ENCODE measurements around the gene C12orf60.

C12orf60 gene

DNA sequence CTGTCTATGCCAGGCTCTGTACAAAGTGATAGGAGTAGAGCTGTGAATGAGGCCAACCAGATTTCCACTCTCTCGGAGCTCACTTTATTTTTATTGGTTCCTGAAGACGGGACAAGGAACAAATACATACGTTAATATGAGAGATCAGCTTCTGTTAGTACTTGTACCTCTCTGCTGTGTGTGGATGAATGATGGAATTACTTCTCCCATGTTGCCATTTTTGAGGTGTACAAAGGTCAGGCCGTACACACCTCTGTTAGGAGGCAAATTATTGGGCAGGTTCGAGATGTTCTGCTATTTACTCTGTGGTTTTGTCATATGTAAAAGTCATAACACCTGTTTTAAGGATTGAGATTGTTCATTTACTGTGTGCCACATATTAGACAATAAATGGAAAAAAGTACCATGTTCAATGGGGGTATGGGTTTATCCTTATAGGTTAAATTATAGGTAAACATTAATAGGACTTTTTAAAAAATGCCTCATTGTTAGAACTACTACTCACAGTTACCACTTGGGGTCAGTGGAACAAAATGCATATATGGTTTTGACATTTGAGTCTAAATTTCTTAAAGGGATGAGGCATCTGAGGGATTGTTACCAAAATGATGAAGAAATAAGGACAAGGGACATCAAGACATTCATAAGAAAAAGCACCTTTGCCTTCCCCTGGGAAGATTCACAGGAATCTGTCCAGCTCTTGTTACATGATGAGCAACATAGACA is 27.1 kb upstream of the C12orf60 start:
- no peak for DNase-seq (ENCODE audit: low spot score)

DNA sequence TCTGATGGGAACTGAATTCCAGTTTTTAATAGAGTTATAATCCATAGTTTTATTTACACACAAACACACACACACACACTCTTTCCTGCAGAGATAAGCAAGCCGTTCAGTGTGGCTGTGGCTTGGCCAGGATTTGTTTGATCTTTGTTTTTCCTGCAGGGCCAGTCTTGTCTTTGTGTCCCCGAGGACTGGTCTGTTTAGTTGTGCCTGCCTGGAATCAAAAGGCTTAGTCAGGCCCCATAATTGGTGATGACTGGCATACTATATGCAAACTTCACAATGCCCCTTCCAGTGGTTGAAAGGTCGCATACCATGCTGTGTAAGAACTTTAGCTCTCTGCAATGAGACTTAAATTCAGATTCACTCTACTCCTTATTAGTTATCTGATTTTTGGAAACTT is 26.2 kb upstream of the C12orf60 start:
- DNase-seq (ENCODE audit: low spot score): no peak

DNA sequence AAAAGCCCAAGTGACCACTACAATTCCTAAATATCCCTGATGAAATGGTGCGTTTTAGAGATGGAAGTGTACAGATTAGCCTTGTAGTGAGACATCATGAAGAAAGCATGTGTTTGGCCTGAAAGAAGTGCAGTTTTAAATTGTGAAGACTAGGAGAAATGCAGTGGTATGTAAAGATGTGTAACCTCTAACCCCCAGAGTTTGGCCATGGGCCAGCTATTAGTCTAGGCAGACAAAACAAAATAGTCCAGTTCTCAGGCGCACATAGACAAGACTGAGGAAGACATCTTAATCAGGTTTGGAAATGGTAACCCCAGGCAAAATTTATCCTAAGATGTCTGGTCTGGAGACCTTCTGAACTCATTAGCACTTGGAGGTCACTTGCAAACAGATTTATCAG is 23.6 kb upstream of the C12orf60 start:
- DNase-seq (ENCODE audit: low spot score): no peak

DNA sequence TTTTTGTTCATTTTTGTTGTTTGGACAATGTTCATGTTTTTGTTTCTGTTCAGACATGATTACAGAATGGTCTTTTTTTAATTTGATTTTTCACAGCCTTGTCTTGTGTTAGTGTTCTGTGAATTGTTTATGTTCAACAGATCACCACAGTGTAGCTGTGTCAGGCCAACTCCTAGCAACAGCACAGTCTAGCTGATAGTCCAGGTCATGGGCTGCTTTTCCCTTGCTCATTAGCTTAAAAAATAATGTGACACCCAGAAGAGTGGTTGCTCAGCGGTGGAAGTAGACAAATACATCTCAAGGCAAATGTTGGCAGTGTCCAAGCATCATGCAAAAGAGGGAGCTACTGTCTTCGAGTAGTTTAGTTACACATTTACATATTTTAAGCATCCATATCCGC is 22.6 kb upstream of the C12orf60 start:
- no peak for DNase-seq (ENCODE audit: low spot score)

DNA sequence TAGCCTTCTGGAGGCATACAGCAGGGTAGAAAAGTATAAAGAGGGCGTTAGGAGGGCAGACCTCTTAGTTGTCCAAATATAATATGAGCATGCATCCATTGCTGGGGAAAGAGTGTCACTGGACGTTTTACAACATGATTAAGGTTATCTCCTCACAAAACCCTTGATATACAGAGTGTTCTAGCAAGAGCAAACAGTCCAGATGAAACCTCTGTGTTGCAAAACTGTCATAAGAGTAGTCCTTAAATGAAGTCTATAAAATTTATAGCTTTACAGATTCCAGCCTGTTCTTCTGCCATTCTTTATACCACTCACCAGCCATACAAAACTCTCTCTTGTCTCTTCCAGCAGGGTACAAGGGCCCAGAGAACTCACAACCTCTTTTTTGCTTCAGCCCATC is 21.9 kb upstream of the C12orf60 start:
- DNase-seq (ENCODE audit: low spot score): no peak

DNA sequence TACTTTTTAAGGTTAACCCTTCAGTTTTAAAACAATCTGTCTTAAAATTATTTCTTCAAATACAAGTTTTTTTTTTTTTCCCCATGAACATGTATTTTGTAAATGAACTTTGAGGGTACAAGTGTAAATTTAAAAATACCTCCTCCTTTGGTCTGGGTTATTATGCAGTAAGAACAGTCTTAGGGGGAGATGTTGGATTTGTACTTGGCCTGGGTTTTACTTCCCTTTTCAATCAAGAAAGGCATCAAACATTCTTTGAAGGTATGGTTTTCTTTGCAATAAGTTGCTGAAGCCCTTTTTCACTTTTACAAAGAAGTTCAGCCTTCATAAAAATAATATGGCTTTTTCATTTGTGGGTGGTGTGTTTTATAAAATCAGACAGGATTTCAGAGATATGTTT is 20.7 kb upstream of the C12orf60 start:
- DNase-seq (ENCODE audit: low spot score): no peak

DNA sequence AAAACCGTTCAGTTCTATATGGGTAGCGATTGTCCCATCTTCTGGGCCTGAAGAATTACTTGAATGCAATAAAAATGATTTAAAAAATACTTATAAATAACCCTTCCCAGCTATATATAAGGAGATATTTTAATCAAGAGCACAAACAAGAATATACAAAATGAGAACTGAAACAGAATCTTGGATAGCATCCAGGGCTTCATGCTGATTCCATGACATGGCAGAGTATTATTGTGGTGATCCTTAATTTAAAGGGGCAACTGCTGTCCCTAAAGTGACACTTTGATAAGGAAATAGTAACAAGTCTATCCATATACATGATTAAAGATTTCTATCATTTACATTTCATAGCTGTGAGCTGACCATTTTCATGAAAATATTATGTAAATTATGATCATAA is 19.0 kb upstream of the C12orf60 start:
- no peak for DNase-seq (ENCODE audit: low spot score)

DNA sequence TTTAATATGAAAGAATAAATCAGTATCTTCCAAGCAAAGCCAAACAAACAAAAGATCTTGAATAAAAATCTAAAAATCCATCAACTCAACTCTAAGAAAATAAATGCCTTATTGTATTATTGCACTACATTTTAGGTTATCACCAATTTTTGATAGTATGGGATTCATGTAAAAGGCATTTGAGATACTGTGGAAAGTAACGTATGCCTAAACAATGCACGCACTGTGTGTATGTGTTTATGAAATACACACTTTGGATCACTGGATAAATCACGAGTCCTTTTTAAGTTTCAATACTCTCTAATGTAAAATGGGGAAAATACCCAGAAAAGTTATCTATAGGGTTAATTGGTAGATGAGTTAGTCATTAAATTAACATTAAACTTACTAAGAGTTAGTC is 17.9 kb upstream of the C12orf60 start:
- DNase-seq (ENCODE audit: low spot score): no peak

DNA sequence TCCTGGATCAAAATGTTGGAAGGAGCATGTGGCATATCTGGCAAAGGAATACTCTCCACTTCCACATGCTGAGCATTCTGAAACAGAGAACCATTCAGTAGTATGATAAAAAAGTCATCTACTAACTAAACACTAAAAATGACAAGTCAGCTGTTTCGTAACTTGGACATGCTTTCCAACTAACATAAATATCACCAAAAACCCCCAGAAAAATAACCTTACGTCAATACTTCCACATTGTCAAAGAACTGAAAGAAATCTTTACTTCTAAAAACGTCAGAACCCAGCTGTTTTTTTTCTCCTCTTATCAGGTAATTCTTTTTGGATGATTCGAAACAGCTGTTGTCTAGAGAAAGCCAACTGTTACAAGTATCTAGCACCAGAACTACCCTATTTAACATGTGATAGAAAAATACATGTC is 8.4 kb upstream of the C12orf60 start:
- DNase-seq (ENCODE audit: low spot score): no peak

DNA sequence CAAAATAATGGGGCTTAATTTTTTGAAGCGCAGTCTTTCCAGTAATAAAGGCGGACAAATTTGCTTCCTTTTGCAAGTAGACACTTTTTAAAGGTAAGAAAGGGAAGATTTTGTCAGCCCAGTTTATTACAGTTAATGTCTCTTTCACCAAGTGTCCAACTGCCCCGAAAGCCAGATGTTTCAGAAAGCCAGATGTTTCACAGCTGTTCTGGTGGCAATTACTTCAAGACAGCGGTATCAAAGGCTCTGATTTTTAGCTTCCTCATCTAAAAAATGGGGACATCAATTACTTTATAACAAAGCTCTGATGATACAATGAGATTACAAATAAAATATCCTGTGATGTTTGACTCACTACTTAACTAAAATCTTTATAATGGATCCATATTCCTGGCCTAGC is 1.2 kb upstream of the C12orf60 start:
- no peak for DNase-seq (ENCODE audit: low spot score)

DNA sequence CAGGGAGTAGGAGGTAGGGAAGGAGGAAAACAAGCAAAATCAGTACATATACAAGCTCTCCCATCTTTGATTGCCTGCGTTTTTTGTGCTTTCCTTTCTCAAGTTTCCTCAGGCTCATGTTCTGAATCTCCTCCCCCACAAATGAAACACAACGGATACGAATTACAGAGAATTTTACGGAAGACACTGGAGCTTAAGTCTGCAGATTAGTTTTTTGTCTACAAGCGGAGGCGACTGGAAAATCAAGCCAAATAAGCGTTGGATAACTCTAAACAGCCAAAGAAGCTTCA is 804 bp upstream of the C12orf60 start:
- no peak for DNase-seq (ENCODE audit: low spot score)

DNA sequence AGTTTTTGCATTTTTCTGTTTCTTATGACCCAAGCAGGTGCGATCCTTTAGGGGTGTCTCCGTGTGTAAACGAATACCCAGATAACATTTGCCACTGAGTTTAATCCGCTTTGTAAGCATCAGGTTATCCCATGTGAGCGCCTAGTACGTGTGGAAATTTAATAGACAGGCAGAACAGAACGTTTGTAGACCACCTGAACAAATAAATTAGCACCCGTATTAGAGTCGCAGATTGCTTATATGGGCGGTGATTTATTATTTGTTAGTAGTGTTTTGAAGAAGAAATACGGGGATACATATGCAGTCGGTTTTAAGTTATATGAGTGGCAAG is 325 bp downstream of the C12orf60 start:
- no peak for DNase-seq (ENCODE audit: low spot score)

DNA sequence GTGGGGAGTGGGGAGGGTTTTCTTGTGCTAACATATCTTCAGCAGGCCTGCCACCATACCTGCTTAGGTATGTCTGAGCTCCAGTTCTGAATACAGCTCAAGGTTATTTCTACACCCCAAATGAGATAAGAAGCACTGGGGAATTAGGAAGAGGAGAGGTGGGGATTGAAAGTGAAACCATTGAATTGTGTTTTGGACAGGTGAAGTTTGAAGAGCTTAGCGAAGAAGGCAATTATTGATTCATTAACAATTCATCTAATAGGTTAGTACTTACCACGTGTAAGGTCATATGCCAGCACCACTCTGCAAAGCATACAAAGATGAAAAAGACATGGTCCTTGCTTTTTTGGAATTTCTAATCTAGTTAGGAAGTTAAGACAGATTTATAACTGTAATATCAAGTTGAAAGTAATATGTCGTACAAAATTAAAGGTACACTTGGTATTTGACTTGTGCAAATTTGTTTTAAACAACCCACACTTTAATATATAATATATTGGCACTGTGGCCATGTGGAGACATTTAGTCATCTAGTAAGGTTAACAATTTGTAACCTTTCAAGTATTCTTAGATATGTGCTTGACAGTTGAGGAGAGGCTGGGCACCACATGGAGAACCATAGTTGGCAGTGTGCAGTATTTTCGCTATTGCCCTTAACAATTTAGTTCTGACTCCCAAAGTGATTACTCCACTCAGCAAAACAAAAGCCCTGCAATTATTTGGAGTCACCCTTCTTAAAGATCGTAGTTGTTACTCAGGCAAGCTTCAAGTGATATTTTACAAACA is 6.9 kb downstream of the C12orf60 start:
- no peak for DNase-seq (ENCODE audit: low spot score)

DNA sequence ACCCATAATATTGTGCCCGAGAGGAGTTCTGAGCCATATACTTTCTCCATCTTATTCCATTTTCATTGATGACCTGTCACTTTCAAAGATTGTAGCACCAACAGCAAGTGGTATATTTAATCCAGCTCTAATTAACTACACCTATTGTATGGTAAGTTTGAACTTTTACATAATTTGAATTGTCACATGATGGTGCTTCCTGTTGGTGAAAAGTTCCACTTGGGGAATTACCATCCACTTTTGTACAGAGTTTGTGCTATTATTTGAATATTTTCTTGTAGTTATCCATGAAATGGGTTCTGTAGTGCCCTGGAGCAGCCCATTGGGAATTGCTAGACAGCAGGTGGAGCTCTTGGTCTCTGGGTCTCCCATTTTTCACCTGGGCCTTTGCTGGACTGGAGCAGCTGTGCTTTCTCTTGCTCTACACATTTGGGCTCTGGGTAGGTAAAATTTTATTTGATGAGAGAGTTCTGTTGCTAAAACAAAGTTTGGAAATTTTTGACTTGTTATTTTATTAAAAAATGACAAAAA is 7.5 kb downstream of the C12orf60 start:
- peak; percentile 29 for DNase-seq (ENCODE audit: low spot score)

DNA sequence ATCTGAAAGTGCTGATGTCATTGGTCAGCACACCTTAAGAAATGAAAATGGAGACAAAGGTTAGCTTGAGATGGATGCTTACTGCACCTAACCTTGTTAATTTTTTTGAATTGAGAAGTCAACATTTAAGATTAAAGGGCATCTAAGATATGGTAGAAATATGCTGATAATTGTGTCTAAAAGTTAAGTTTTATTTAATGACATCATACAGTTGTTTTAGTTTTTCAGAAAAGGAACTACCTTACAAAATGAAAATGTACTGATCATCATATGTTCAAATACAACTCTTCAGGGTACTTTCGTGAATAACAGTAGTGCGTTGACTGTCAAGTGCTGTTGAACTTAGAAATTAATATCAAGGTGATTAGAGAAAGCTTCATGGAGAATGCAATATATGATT is 8.0 kb downstream of the C12orf60 start:
- no peak for DNase-seq (ENCODE audit: low spot score)

DNA sequence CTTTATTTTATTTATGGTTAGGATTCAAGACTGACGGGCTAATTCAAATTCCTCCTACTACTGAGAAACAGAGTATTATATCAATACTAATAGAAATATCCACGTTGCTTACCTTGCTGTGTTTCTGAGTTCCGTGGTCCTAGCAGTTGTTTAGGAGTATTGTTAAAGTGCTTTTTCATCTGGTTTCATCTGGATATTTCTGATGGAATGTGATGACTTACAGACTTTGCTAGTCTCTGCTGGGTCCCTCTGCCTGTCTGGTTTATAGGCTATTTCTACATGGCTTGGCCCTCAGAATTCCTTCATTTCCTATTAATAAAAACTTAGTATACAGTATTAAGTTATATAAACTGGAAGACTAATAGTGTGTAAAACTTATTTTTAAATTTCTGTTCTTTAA is 10.5 kb downstream of the C12orf60 start, which contains the start of gene SMCO3:
TSS of gene SMCO3 (minus strand) at position 169 of the 400 bp plus-strand sequence. CDS start 7,502 bp downstream, outside the sequence.
- no peak for DNase-seq (ENCODE audit: low spot score)

DNA sequence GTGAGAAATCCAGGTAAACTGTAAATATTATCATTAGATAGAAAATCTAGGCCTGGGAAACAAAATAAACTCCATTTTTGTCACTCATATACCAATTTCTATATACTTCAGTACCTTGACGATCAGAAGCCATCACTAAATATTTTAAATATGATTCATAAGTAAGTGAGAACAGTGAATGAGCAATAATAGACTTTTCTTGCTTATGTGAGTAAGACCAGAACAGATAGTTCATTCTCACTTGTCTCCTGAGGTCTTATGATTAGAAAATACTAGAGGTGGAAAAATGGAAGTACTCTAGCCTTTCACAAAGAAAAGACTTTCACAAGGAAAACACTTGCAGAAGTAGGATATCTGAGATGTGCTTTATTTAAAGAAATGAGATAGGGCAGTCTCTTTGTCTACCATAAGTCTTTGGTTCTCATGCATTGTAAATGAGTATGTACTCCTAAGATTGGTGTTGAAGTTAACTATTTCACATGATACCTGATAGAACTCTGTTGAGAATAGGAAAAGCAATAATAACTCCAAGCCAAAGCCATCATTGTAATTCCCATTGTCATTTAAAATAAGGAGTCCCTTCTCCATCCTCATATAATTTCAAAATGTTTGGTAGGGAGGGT is 20.7 kb downstream of the C12orf60 start:
- no peak for DNase-seq (ENCODE audit: low spot score)

DNA sequence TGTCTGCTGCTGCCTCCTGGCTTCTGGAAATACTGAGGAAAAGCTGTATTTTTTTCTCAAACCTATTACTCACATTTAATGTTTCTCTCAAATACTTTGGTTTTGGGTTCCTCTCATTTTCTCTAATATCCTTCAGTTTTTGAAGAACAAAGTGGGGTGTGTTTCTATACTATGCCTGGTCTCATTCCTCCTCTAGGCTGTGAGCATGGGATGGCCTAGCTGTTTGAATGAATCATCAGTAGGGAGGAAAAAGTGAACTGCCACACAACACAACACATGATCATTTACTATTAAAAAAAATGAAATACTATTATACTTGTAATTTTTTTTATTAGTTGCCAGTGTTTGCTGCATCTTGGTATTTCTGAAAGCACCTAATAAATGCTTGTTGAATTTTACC is 21.8 kb downstream of the C12orf60 start:
- DNase-seq (ENCODE audit: low spot score): no peak

DNA sequence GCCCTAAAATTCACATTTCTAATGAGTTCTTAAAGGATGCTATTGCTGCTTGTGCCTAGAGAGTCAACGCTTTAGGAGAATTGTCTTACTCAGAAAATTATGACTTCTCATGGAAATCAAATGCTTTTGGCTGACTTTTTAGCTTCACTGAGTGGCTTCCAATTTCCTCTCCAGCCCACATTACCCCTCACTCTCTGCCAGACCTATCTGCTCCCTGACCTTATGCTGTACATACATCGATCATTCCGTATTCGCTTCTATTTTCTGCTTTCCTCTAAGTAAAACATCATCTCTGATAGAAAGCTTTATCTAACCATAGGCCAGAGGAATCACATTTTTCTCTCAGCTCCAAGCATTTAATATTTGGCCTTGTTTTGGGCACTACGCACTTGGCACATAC is 23.0 kb downstream of the C12orf60 start:
- no peak for DNase-seq (ENCODE audit: low spot score)

DNA sequence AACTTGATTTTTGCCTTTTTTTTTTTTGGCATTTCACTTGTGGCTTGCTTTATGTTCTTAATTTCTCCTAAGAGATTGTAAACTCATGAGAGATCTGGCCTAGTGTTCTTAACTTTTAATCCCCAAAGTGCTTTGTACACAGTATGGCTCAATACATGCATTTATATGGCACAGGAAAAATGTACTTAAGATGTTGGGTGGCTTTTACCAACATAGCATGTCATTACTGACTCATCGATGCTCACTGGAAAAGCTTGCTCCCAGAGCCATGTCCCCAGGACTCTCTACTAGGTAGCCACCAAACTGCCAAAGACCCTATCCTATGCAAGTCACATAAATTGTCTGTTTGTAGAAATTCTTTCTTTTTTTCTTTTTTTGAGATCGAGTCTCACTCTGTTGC is 23.6 kb downstream of the C12orf60 start:
- DNase-seq (ENCODE audit: low spot score): no peak

DNA sequence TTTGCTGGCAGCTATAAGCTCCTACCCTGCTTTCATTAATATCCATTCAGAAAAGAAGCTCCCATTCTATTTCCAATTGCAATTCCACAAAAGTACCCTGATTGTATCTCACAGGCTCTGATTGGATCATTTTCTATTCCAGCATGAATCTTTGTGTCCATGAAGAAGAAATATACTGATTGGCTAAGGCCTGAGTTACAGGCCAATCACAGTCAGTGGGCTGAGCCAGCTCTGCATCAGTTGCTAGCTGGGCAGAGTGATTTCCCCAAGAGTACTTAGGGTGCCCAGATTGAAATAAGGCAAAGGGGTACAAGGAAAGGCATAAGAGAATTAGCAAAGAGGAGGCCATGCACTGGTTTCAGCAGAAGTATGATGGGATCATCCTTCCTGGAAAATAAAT is 25.4 kb downstream of the C12orf60 start:
- peak; percentile 21 for DNase-seq (ENCODE audit: low spot score)

DNA sequence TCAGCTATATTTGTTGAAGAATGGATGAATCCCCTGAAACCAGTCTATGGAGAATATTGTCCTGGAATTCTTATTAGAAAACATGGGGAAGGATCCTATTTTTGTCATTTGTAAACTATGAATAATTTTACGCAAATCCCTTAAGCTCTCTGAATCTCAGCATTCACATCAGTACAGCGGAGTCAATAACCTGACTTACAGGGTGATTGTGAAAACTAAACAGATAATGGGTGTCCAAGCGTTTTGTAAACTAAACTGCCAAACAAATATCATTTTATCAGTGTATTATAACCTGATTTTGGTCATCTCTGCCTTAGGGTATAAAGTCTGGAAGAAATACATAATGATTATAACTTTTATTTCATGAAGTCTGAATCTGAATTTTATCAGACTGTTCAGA is 29.9 kb downstream of the C12orf60 start:
- no peak for DNase-seq (ENCODE audit: low spot score)

DNA sequence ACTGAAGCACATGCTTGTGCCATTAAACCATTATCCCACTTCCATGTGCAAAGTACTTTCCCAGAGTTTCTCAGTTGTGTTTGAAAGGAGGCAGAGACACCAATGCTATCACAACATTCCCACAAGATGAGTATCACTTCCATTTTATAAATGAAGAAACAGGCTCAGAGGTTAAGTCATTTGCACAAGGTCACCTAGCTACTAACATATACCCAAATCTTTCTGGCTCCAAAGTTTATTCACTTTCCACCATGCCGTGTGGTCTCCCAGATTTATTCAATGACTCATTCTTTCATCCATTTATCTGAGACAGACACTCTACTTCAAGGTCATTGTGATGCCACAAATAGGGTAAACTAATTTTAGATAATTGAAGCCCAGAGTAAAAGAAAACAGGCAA is 30.5 kb downstream of the C12orf60 start:
- no peak for DNase-seq (ENCODE audit: low spot score)

Data from AG08395 (cell line).